CD4-positive, alpha-beta T cell treated with Interleukin-17A for 1 hour (primary cell): ENCODE results near the gene KARS1.
"Not testable (repeated sequence)": the region's sequence is repeated elsewhere in the genome, so short reads cannot be mapped to it uniquely, and the experiment has no call there.

Source experiments
- DNase-seq: peaks from one replicate; pipeline ENCODE4 v3.0.0-alpha.2; 2020

KARS1 gene

DNA sequence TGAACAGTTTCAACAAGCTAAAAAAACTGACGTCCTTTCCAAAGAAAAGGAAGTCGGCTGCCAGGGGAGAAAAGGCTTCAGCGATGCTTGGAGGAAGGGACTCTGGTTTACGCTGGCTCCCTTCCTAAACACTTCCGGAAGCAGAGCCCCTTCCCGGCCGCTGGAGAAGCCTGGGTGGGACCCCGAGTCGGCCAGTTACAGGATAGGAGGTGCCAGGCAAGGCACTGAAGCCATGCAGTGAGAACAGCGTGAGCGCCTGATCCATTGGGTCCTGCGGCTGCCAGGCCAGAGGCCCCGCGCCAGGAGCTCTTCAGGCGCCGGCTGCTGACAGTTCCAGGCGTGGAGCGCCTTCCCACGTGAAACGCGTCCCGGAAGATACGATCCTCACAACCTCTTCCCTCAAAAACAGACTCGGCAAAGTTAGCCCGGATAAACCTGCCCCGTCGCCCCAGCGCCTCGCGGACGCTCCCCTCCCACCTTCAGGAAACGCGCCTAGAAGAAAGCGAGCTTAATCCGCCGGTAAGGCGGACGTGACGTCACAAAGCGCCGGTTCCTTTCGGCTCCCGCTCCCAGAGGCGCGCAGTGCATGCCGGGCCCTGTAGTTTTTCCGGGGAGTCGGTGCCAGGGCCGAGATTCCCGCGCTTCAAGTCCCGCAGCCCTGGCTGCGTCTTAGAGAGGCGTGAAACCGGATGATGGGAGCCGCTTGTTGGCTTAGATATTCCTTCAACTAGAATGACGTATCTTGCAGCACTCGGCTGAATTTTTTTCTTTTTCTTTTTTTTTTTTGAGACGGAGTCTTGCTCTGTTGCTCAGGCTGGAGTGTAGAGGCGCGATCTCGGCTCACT, 24.5 kb downstream of the KARS1 start, which contains the start of gene ADAT1:
TSS of gene ADAT1 (minus strand) at position 521 of the 845 bp plus-strand sequence. CDS start 2,482 bp downstream, outside the sequence.
- peak; percentile 98 for DNase-seq

DNA sequence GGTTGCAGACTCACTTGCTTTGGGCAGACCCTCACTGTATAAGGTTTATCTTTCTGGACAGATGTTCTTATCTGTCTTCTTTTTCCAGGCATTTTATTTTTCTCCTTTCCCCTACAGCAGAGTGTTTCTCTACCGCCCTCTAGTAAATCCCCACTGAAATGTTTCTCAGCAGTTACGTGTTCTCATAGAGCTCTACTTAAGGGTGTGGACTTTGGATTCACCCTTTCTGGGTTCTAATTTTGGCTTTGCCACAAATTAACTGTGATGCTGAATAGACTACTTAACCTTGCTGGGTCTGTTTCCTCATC, 26.3 kb downstream of the KARS1 start:
- peak; percentile 62 for DNase-seq

GRCh38 chr16:75620326-75621169, 26.9 kb downstream of the KARS1 start:
- DNase-seq: peak; percentile 86

DNA sequence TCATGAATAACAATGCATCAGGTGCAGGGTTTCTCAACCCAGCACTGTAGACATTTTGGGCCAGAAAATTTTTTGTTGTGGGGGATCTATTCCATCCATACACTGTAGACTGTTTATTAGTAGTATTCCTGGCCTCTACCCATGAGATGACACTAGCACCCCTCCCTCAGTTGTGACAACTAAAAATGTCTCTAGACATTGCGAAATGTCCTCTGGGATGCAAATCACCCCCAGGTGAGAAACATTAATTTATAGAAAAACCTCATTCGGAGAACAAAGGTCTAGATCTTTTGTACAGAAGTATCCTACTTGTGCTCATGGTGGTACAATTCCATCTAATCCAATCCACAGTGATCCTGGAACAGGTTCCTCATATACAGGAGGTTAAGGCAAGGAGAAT, 28.7 kb downstream of the KARS1 start:
- DNase-seq: no peak

DNA sequence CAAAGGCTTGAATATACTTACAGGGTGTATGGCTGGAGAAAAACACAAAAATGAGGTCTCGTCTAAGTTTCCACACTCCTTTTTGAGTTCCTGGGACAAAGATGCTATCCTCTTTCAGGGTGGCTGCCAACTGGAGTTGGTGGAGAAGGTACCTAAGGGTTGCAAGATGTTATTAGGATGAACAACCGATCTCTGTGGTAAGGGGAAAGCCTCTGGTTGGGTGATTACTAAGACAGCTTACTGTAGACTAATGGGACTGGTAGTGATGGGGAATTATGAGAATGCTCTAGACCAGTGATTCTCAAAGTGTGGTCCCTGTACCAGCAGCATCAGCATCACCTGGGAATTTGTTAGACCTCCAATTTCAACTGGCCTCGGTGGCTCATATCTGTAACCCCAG, 30.3 kb downstream of the KARS1 start:
- no peak for DNase-seq

- peak; percentile 64 for DNase-seq
Observed at GRCh38 chr16:75616521-75617010, 30.9 kb downstream of the KARS1 start.

- DNase-seq: no peak
Observed at GRCh38 chr16:75615619-75616018, 31.8 kb downstream of the KARS1 start.

GRCh38 chr16:75614066-75614897, 33.2 kb downstream of the KARS1 start:
- DNase-seq: no peak

- DNase-seq: no peak
Observed at GRCh38 chr16:75606507-75606906, 41.0 kb downstream of the KARS1 start.

DNA sequence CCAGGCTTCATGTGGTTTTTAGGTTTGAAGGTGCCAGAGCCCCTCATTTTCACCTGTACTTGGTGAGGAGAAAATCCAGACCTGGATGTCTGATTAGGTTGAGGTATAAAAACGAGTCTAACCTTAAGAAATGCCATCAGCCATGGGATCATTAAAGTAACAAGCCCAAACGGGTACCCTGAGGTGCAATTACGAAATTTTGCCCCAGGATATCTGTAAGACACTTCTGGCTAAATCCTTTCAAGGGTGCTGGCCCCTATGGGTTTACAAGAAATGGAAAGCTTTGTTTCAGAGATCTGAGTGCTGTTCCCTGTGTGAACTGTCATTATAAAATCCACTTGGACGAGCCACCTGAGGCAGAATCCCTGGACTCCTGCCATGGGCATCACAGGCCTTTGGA, 44.2 kb downstream of the KARS1 start:
- DNase-seq: no peak

DNA sequence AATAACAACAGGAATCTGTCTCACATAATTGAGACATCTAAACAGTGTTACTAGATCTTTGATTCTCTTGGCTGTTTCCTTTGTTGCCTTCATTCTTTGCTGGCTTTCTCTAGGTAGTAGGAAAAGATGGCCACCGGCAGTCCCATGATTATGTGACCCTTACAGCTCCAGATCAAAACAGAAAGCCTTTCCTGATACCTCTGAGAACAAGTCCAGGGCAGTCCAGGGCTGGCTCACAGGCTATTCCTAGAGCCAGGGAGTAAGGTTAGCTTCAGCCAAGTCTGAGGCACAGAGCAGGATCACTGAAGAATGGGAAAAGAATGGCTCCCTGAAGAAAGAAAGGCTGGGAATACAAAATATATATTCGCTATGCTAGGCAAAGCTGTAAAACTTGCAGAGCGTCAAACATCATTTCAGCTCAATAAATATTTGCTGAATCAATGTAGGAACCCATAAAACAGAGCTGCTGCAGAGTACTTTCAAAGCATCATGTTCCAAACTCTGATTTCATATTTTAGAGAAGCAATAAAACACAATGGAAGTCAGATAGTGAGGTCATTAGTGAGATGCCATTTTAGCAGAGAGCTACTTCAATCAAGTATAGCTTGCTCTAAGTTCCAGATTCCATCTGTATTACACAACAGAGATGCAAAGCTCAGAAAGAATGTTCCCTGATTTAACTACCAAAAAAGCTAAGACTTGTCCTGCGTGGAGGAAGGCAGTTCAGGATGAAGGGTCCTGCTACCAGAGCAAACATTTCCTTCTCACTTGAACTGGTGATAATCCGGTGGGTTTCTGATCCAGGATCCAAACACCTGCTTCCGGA, 47.8 kb downstream of the KARS1 start:
- no peak for DNase-seq

- DNase-seq: no peak
Observed at GRCh38 chr16:75593825-75594820, 53.3 kb downstream of the KARS1 start.

DNA sequence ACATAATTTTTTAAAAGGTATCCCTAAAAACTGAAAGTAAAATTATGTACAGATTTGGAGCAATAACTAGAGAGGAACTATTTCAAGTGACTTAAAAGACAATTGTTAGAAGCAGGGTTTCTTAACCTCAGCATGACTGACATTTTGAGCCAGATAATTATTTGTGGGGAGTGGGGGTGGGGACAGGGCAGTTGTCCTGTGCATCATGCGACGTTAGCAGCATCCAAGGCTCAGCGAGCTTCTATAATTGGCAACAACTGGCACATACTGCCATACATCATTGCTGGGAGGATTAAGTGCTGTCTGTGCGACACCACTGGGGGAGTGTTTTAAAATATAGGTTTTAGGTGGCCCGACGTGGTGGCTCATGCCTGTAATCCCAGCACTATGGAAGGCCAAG, 54.2 kb downstream of the KARS1 start:
- no peak for DNase-seq

DNA sequence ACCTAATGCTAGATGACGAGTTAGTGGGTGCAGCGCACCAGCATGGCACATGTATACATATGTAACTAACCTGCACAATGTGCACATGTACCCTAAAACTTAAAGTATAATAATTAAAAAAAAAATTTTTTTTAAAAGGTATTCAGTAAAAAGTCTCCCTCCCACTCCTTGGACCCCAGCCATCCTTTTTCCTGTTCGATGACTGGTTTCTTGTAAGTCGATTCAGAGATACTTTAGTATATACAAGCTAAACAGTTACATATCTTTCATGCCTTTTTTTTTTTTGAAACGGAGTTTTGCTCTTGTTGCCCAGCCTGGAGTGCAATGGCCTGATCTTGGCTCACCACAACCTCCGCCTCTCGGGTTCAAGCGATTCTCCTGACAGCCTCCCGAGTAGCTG, 55.5 kb downstream of the KARS1 start:
- DNase-seq: not testable (repeated sequence)

- DNase-seq: no peak
Observed at GRCh38 chr16:75590920-75591843, 56.3 kb downstream of the KARS1 start.

DNA sequence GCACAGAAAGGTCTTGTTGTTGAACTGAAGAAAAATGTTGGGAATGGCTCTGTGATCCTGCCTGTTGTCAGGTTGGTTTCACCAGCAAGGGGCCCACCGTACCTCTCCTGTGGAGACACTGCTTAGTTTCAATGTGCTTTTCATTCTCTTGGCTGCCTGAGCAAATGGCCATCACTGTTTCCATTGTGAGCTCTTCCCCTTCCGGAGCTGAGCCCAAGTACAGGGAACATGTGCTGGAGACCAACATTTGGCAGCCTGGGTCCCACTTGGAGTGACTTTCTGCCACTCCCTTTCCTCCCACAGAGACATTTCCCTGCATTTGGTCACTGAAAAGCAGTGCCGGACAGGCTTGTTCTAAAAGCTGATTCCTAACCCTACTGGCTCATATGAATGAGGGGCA, 58.2 kb downstream of the KARS1 start:
- DNase-seq: no peak

DNA sequence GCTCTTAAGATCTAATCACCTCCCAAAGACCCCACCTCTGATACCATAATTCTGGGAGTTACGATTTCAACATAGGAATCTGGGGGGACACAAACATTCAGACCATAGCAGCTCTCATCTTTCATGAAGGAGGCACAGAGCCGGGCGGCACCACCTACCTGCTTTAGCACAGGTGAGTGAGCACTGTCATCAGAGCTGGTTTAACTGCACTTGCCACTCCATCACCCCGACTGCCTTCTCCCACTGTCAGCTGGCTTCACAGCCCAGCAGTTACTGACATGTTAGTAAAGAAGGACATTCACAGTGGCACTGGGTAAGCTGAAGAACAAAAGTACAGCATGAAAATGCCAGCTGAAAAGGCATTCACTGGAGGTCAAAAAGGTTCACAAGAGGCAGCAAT, 58.7 kb downstream of the KARS1 start:
- no peak for DNase-seq

DNA sequence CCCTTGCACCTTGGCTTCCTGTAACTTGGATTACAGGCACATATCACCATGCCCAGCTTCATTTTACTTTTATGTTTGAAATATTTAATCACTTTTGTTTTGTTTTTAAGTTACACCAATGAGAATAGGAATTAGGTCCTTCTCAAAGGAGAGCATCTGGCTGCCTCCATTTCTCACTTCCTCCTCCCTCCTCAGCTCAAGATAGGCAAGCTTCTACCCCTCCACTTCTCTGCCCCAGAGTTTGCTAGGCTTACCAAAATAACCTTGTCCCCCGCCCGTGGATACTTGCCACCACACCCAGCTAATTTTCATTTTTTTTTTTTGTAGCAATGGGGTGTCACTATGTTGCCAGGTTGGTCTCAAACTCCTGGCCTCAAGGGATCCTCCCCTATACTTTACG, 63.4 kb downstream of the KARS1 start:
- DNase-seq: no peak

- no peak for DNase-seq
Observed at GRCh38 chr16:75579281-75579834, 68.1 kb downstream of the KARS1 start.
